Peyer's patch (tissue), 4 donors: ENCODE measurements around the gene TPPP2.

Source experiments
- CTCF ChIP-seq, 6 experiments: fragments of 450-650 bp in 4 of 6; fragments of 200-600 bp in 2 of 6; sonication (generic) in 1 of 6; IDR thresholded peaks; one replicate each; pipeline ENCODE4 v1.5.1; 2017 to 2019; ENCODE audit warnings: antibody characterized with exemption in 6 of 6, mild to moderate bottlenecking in 3 of 6, moderate library complexity in 1 of 6
- POLR2A ChIP-seq, 2 donors: fragments of 450-650 bp; IDR thresholded peaks; one replicate each; pipeline ENCODE4 v1.5.1; 2017; ENCODE audit warnings: antibody characterized with exemption in 2 of 2, mild to moderate bottlenecking in 2 of 2, moderate library complexity in 2 of 2

- TF ChIP-seq CTCF (IDR thresholded peaks at IDR 0.05) (peak in 3 of 6 experiments; percentile 19 to 25 (median 20)), POLR2A (IDR thresholded peaks at IDR 0.05) (no peak)
Observed at GRCh38 chr14:21066882-21067502, 37.0 kb downstream of the TPPP2 start.
